NCI-H1694 treated with DMSO at 0.1 percent for 48 hours (cell line): ENCODE results near the gene RALGPS2.
"Not testable (repeated sequence)": the region's sequence is repeated elsewhere in the genome, so short reads cannot be mapped to it uniquely, and the experiment has no call there.

Source experiments
- DNase-seq: peaks from one replicate; lab custom pipeline; 2025; lab: John Stamatoyannopoulos, UW

The RALGPS2 gene

DNA sequence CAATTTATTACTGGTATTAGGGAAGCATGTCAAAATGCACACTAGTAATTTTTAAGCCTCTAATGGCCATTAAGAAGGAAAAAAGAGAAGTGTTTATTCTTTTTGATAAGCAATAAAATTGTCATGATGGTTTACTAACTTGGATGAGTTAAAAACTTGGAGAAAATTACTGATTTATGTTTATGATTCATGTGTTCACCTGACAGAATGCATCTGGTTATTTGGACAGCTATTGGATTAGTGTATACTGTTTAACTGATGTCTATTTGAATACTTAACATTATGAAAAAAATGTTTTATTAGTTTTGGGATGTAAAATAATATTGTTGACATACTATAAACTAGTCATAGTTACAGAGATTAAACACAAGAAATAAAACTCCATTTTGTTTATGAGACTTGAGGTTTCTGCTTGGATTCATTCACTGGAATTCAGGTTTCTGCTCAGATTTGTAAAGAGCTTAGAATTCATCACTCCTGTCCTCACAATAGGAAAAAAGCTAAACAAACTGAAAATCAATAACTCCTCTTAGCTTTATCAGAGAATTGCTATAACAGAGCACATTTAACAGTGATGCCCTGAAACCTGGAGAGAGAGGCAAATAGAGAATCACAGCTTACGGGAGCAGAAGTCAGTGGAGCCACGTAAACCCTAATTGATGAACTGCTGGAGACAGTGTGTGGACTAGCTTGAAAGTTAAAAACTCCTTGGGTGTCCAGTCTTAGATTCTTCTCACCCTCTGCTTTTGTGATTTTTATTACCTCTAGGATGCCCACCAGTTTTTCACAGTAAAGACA, 56.7 kb downstream of the RALGPS2 start:
- DNase-seq, result no peak

DNA sequence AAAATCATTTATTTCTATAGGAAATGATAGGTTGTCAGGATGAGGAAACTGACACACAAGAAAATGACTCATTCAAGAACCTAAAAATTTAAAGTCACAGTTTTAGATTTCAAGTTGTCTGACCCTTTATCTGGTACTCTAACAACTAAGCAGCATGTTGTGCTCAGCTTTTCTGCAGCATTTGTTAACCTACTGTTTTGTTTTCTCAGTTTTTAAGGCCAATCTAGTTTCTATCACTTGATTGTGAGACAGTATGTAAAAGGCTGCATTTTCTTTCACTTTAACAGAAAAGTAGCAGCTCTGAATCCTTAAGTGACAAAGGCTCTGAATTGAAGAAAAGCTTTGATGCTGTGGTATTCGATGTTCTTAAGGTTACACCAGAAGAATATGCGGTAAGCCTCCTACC, 59.1 kb downstream of the RALGPS2 start:
- no peak for DNase-seq

DNA sequence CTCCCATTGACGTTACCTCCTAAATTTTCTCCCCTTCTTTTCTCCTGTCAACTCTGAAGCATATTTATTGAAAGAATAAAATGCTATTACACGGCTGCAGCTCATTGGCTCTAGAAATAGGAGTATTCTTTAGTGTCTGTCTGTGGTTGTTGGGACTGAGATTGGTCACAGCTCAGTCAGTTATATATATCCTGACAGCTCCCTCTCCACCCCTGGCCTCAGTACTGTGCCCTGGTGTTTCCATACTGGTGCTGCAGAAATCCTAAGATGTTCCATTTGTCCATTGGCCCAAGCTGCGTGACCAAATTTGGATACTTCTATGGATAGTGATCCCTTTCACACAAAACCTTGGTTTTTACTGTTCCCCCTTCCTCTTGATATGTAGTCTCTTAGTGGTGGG, 67.3 kb downstream of the RALGPS2 start:
- no peak for DNase-seq

DNA sequence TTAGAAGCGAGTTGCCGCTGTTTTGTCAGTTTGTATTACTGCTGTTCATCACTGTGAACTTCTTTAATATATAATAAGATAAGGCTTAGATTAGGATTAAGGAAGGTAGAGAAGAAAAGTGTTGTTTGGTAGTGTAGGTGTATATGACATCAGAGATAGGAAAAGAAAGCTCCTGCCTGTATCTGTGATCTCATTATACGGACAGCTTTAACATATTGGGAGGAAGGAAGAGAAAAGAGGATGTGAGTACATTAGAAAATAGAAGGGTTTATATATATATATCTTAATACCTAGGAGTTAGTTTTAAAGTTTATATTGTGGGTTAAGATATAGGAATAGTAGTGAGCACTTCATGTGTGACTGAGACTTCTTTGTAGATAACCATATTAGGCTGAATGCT, 71.0 kb downstream of the RALGPS2 start:
- no peak for DNase-seq

DNA sequence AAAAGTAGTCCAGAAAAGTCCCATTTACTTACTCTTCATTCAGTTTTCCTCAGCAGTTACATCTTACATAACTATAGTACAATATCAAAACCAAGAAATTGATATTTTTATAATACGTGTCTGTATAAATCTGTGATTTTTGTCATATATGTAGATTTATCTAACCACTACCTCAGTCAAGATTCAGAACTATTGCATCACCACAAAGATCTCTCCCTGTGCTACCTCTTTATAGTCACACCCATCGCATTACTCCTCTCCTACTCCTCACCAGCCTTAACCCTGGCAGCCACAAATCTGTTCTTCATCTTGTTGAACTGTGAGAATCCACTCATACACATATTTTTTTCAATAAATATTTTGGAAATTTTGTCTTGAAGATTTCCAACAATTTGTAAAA, 72.5 kb downstream of the RALGPS2 start:
- DNase-seq, result no peak

DNA sequence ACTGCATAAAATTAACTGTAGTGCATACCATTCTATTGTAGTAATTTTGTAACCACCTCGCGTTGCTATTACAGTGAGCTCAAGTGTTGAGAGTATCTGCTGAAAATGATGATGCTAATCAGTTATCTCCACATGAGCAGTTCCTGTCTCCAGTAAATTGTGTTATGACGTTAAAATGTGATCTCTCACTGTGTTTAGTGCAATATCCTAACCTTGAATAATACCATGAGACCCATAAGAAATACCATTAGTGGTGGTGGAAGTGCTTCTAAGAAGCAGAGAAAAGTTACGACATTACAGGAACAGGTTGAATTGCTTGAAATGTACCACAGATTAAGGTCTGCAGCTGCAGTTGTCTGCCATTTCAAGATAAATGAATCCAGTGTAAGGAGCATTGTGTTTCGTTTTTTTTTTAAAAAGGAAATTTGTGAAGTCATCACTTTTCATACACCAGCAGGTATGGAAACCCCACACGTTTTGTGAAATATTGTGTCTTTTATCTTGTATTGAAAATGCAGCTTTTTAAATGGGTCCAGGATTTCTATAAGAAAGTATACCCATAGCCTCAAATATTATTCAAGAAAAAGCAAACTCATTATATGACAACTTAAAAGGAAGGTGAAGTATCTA, 73.3 kb downstream of the RALGPS2 start:
- no peak for DNase-seq

DNA sequence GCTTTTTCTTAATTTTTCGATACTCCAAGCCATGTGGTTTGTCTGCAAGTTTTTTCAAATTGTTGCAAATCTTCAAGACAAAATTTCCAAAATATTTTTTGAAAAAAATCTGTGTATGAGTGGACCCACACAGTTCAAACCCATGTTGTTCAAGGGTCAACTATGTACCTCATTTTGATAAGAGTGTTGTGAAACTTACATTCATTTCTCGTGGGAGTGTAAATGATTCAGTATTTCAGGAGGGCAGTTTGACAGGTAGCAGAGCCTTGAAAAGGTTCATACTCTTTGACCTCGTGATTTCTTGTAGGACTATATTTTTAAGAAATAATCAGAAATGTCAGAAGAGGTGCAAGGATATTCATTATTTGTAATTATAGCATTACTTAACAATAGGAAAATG, 77.8 kb downstream of the RALGPS2 start:
- DNase-seq, result no peak

DNA sequence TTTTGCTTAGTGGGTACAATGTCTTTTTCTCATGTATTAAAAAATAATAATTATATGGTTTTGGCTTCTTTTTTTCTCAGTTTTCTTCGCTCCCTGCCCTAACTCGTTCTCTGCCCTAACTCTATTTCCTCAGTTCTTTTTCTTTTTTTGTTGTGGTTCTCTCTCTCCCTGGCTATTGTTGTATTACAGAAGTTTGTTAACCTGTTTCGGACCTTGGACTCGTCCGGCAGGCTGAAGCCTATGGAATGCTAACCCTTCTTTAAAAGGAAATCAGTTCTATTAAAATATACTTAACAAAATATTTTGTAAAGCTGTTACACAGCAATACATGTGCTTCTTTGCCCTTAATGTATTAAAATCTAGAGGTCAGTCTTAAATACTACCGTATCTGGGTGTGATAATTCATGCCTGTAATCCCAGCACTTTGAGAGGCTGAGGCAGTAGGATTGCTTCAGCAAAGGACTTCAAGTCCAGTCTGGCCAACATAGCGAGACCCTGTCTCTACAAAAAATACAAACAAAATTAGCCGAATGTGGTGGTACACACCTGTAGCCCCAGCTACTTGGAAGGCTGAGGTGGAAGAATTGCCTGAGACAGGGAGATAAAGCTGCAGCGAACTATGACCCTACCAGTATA, 81.7 kb downstream of the RALGPS2 start:
- no peak for DNase-seq

DNA sequence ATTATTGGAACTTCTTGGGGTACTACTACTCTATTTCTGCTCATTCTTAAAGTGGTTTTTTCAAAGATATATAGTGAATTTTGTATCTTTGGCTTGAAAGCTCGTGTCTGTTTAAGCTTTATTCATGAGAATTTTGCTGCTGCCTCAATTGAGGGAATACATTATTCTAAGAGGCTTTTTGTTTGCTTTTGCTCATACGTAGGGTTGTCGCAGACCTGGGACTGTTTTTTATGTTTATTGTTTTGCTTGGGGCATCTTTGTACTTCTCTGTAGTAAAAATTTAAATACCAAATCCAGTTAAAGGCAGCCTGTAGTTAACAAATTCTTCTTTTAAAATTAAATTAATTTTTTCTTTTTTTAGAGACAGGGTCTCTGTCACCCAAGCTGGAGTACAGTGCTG, 83.5 kb downstream of the RALGPS2 start:
- DNase-seq, result no peak

DNA sequence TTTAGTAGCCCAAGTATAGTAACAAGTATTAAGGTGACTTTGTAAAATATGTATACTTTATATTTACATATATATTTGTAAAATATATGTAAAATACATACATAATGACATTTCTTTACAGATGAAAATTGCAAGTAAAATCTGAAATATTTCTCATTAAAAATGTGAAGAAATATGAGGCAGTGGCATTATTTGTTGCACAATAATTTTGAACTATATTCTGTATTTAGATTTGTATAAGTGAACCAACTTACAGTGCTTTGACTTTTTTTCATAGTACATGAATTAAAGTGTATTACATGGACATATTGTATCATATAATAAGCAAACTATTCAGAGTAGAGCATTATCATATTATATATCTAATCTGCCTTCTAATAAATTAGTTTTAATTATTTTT, 85.5 kb downstream of the RALGPS2 start:
- no peak for DNase-seq

DNA sequence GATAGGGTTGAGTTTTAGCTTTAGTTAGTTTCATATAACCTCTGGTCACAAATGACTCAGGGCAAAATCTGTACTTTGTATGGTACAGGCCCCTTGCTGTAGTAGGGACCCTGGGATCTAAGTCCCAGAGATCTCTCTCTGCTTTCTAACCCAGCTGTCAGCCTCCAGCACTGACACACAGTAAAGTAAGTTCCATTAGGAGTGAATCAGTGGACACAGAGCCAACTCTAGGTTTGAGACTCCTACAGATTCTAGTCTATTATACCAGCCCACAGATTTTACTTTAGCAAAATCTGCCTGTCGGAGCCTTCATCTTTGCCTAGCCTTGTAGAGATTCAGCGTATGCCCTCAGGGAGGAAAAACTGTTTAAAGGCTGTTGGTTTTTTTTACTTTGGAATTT, 93.4 kb downstream of the RALGPS2 start:
- DNase-seq, result no peak

DNA sequence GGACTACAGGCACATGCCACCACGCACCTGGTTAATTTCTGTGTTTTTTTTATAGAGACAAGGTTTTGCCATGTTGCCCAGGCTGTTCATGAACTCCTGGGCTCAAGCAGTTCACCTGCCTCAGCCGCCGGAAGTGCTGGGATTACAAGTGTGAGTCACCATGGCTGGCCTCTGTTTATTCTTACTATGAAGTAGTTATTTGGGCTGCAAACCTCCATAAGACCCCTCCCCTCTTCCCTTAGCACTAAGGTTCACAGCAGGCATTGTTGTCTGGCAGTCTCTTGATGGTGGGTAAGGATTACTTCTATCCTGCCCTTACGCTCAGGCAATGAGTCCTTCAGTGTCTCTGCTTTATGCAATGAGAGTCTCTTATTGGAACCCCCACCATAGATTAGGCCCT, 94.1 kb downstream of the RALGPS2 start:
- no peak for DNase-seq

DNA sequence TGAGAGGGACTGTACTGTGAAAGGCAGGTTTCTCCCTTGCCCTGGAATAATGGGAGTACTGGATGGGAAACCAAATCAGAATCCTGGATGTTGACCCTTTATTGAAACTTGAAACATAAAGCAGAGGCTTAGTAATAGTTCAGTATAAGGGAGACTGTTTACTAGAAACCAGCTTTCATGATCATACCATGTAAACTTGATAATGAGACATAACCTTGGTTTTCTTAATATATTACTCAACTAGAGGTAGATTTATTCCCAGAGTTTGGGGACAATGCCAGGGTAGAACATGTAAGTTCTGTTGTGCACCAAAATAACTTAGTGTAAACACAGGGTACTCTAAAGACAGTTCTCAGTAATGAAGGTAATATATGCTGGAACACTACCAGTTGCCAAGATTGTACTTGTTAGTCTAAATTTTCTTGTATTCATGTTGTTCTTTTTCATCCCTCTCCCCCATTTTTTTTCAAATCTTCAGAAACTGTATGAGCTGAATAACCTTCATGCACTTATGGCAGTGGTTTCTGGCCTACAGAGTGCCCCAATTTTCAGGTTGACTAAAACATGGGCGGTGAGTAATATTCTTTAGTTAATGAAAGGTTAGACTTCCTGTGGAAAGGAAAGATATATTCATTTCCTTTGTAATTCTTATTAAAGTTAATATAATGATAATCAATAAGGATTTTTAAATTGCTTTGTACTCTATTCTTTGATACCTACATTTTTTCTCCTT, 96.3 kb downstream of the RALGPS2 start:
- DNase-seq, result no peak

DNA sequence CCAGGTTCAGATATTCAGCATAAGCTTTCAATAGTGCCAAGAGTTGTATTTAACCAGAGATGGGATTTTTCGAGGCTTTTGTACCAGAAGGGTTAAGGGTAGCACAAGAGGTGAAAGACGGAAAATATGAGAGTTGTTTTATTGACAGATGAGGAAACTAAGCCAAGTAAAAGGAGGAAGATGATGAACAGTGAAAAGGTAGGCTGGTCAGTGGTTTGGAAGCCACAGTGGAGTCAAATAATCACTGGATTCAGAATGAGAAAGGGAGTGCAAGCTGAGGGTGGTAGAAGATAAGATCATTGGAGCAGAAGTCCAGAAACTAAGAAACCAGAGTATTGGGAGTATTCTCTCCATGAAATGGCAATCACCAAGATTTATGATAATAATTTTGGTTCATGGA, 100.1 kb downstream of the RALGPS2 start:
- DNase-seq, result no peak

DNA sequence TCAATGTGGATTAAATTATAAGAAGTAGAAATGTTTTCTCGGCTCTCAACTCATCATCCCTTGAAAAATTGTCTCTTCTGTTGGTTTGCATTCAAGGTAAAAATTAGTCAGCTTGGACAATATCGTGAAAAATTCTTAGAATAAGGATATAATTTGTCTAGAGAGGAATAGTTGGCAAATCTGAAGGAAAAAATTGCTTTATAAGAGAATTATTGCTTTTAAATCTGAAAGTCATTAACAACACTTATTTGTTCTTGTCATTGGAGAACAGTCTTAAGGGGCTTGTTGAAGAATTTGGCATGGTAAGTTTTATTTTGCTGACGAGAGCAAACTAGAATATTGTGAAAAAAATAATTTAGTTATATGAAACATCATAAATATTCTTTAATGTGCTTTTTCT, 119.4 kb downstream of the RALGPS2 start:
- DNase-seq, result no peak

DNA sequence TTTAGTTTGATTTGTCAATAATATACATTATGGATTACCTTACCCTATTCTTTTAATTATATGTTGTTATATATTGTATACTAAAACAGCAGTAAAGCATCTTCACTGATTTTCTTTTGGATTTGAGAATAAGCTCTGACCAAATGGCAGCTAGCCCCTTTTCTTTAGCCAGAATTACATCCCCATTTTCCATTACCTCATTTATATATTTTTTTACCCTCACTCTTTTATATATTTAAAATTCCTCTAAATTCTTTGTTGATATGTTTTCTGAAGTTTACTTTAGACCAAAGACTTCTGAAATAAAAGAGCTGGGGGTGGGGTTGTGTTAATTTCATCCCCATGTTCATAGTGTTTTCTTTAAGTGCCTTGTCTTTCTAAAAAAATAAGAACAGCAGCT, 121.3 kb downstream of the RALGPS2 start:
- no peak for DNase-seq

DNA sequence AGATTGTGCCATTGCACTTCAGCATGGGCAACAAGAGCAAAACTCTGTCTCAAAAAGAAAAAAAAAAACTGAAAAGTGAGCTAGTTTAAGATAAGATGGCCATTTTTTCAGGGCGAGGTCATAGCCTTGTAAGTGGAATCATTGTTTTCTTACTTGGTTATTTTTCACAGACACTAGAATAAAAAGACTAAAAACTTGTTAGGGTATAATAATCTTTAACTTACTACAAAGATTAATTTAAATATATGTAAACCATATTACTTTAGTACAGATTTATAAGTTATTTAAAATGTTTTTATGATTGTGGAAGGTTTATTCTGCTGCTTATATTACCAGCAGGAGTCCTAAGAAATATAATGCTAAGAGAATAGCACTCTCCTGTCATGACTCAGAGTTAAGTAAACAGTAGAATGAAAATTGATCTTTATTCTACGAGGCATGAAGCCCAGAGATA, 122.4 kb downstream of the RALGPS2 start:
- no peak for DNase-seq

DNA sequence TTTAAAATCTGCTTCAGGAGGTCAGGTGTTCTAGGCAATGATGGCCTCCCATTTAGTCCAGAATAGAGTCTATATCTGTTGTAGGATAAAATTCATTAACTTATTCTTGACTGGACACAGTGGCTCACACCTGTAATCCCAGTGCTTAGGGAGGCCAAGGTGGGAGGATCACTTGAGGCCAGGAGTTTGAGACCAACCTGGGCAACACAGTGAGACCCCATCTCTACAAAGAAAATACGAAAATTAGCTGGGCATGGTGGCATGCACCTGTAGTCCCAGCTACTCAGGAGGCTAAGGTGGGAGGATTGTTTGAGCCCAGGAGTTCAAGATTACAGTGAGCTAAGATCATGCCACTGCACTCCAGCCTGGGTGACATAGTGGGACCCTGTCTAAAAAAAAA, 122.9 kb downstream of the RALGPS2 start:
- not testable (repeated sequence) for DNase-seq

DNA sequence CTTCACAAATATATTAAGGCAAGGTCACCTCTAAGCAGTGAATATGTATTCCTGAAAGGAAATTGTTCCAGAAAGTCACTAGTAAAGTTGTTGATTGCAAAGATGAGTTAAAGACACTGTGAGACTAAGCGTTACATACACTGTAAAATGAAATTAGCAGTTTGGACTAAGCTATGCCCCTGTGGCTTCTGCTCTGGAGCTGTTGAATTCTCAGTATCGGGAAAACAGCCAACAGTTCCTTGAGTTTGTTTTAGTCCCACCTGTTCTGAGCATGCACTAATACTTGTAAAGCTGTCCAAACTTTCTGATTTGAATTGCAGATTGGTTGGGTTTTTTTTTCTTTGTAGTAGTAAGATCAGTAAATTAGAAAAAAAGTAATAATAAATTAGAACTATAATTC, 124.9 kb downstream of the RALGPS2 start:
- no peak for DNase-seq

DNA sequence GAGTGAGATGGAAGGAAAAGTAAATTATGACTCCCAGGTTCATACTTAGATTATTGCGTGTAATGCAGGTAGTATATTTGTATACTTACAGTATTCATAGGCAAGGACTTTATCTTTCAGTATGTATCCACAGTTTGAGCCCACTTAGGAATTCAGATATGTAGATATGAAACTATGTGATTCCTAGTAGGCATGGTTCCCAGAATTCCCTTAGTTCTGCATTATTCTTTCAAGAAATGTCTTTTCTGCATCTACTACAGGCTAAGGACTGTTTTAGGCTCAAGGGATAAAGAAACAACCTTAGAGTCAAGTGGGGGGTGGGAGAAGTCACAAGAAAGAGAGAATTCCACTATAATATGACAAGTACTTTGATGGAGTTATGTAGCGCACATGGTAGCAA, 132.1 kb downstream of the RALGPS2 start:
- DNase-seq, result no peak

DNA sequence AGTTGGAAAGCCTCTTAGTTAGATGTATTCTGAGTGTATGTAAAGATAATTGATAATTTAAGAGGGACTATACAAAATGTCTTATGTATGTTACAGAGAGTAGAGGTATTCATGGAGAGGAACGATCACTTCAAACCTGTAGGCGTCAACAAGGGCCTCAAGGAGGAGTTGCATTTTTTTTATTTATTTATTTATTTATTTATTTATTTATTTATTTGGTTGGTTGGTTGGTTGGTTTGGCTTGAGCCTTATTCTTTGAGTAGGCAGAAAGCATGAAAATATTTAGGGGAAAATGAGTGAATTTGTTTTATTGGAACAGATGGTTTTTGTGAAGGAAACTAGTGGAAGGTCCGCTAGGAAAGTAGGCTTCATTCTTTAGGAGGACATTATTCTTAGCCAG, 137.4 kb downstream of the RALGPS2 start:
- no peak for DNase-seq

DNA sequence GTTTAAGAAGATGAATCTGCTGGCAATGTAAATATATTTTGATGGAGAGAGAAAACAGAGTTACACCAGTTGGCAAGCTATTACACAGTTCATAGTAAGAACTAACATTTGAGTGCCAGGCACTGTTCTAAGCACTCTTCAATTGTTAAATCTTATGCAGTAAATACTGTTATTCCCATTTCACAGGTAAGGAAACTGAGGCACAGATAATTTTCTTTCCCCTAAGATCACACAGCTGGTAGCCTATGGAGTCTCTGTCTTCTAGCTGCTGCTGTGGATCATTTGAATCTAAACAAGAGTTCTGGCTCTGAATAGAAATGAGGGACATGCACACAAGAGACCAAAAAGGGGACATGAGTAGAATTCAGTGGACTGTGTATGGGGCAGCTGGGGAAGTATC, 137.8 kb downstream of the RALGPS2 start:
- DNase-seq, result no peak

DNA sequence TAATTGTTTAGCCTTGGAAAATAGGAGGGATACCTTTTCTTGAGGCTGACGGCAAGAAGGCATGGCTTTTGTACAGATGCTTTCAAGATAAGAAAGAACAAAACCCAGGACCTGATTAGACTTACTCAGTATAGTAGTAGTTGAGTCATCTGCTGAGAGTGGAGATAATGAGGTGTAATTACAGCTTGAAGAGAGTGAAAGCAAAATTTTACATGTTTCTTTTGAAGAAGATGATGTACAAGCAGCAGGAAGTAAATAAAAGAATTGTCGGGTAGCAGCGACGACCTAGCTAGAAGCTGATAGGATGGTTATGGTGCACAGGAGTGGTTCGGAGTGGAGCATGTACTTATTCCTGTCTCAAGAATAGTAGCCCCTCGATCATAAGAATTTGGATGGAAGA, 139.3 kb downstream of the RALGPS2 start:
- DNase-seq, result no peak
